ENCODE results near the gene ARSI. TPM values are rescaled to one million over a fixed set of nuclear protein-coding genes. Genes with fewer than 3 reads are reported as not detected.

The ARSI gene
- polyA plus RNA-seq, 1 of the 3 experiments (the other 2 are of a cell fraction), result 0.20 TPM

GRCh38 chr5:150255659-150256409 lies 46.9 kb downstream of the ARSI start:
- Histone ChIP-seq H3K4me2 (no peak overlapping the region), H3K9ac (no peak overlapping the region), H3K9me3 (no peaks in the 10 kb centered on the region), H3K4me3 (ENCODE audit: low read depth in 2 of 2, low read length in 1 of 2) (no peak overlapping the region), H3K4me1 (ENCODE audit: control insufficient read depth in 1 of 2, insufficient read depth in 2 of 2, low read depth in 1 of 2, low read length in 1 of 2) (peaks cover 0 to 17% of the 10 kb centered on the region in 2 experiments; a peak in 1 of 4 replicates), H3K27me3 (ENCODE audit: insufficient read depth) (no peaks in the 10 kb centered on the region), H3K9me2 (no peaks in the 10 kb centered on the region), H3K27ac (ENCODE audit: low read depth in 2 of 2, low read length in 1 of 2) (peak overlapping the region in 1 of 2 experiments; percentile 34; a peak in 2 of 4 replicates), H3K36me3 (replicated peaks in 1 of 2; ENCODE audit: control insufficient read depth in 1 of 2, insufficient read depth in 2 of 2, low read length in 1 of 2) (no peaks in the 10 kb centered on the region), H3K79me2 (ENCODE audit: insufficient read depth) (no peaks in the 10 kb centered on the region), H2AFZ (ENCODE audit: low read depth) (no peak overlapping the region), H3F3A (replicated peaks; ENCODE audit: insufficient read depth) (no peaks in the 10 kb centered on the region), H4K20me1 (ENCODE audit: insufficient read depth) (no peaks in the 10 kb centered on the region)
- peak; percentile 72 for DNase-seq
- ChIA-PET CTCF (interaction anchor here (0.7 to 2.0 kb wide), 14 partner anchors 9 to 131 kb away, joined by 3 to 7 read pairs (median 4); no protein-coding TSS in a partner anchor), POLR2A (no interaction called here)
- TF ChIP-seq GATA2 (CRISPR knock-in tag; IDR thresholded peaks at IDR 0.05), result peak; percentile 37; the same call in 1 of the 2 replicates
- no peak for TF ChIP-seq POLR2AphosphoS5 (IDR thresholded peaks at IDR 0.05; ENCODE audit: low read depth, low read length)
- TF ChIP-seq MXI1 (IDR thresholded peaks at IDR 0.05; ENCODE audit: low read depth, low read length), result peak; percentile 37; the same call in 1 of the 2 replicates
- 71% methylated on average over 5 of the region's 6 CpGs for WGBS (ENCODE audit: low lambda C conversion rate)

DNA sequence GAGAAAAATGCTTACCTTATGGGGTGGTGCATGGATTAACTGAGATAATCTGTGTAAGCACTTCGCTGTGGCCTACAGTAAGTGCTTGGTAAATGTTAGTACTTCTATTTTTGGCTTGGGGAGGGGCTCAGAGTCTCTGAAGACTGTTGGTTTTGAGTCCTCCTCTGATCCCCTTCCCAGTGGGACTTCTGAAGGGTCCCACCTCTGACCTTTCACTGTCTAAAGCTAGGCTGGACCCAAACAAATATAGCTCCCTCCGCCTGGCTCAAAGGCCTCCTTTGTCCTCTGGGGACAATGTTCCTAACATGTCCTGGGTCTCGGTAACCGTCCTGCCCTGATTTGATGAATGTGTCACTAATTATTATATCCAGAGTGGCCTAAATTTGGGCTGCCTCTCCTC lies 47.9 kb downstream of the ARSI start:
- Histone ChIP-seq H3K9me3 (no peaks in the 10 kb centered on the region), H3K27ac (ENCODE audit: low read depth in 2 of 2, low read length in 1 of 2) (no peak overlapping the region), H3K27me3 (ENCODE audit: insufficient read depth) (no peaks in the 10 kb centered on the region), H2AFZ (ENCODE audit: low read depth) (no peak overlapping the region), H3K79me2 (ENCODE audit: insufficient read depth) (no peaks in the 10 kb centered on the region), H3K4me1 (ENCODE audit: control insufficient read depth in 1 of 2, insufficient read depth in 2 of 2, low read depth in 1 of 2, low read length in 1 of 2) (peaks cover 0 to 17% of the 10 kb centered on the region in 2 experiments; a peak in 1 of 4 replicates), H3K9me2 (no peaks in the 10 kb centered on the region), H3K9ac (no peak overlapping the region), H4K20me1 (ENCODE audit: insufficient read depth) (no peaks in the 10 kb centered on the region), H3F3A (replicated peaks; ENCODE audit: insufficient read depth) (no peaks in the 10 kb centered on the region), H3K4me2 (no peak overlapping the region), H3K36me3 (replicated peaks in 1 of 2; ENCODE audit: control insufficient read depth in 1 of 2, insufficient read depth in 2 of 2, low read length in 1 of 2) (no peaks in the 10 kb centered on the region), H3K4me3 (ENCODE audit: low read depth in 2 of 2, low read length in 1 of 2) (no peak overlapping the region)
- ChIA-PET POLR2A (no interaction called here), CTCF (interaction anchor here (0.7 to 2.0 kb wide), 6 partner anchors 10 to 27 kb away, joined by 3 to 7 read pairs (median 4); no protein-coding TSS in a partner anchor)
- no peak for DNase-seq
- TF ChIP-seq JUND (IDR thresholded peaks at IDR 0.05) (no peak), PBX3 (IDR thresholded peaks at IDR 0.05) (no peak), EP300 (IDR thresholded peaks at IDR 0.05; ENCODE audit: borderline replicate concordance in 1 of 2, low read depth in 1 of 2, low read length in 1 of 2) (no peak), RCOR1 (IDR thresholded peaks at IDR 0.05; ENCODE audit: low read length) (no peak), RAD21 (IDR thresholded peaks at IDR 0.05; ENCODE audit: low read length) (no peak), USF2 (IDR thresholded peaks at IDR 0.05; ENCODE audit: borderline replicate concordance, low read depth, low read length) (no peak)
- TF ChIP-seq, protein P1, sequence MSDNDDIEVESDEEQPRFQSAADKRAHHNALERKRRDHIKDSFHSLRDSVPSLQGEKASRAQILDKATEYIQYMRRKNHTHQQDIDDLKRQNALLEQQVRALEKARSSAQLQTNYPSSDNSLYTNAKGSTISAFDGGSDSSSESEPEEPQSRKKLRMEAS (IDR thresholded peaks at IDR 0.05; ENCODE audit: low read depth), result no peak
- WGBS (ENCODE audit: low lambda C conversion rate), result 95% methylated on average over 4 of the region's 4 CpGs
